ENCODE data around the gene TRRAP.

TRRAP gene

DNA sequence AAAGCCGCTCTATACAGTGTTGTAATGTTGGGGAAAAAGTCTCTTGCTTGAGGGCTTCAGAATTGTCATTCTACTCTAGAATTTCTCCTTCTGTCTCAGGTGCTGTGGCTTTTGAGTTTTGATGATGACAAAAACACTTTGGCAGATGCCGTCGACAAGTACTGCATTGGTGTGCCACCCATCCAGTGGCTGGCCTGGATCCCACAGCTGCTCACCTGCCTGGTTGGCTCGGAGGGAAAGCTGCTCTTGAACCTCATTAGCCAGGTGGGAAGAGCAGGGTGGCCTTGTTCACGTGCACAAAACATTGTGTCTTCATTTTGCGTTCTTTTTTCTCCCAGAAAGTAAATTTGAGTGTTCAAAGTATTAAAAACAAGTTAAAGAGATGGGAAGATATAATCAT lies 112.0 kb downstream of the TRRAP start:
- no peak for DNase-seq (ENCODE audit: low spot score)

DNA sequence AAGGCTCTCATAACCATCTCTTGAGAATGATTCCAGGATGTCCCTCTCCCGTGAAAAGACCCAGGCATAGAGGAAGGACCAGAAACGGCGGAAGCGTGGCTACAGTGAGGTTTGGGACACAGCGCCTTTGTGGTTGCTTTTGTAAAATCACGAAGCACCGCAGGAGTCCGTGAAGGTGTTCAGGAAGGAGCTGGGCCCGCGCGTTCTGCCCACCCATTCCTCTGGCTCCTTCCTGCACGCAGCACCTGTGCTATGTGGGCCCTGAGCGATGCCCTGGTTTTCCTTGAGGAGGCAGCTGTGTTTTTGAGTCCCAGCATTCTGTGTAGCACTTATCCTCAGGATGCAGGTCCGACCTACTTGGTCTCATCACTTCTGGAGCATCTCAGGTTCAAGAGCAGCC lies 112.8 kb downstream of the TRRAP start:
- DNase-seq (ENCODE audit: low spot score) = no peak

DNA sequence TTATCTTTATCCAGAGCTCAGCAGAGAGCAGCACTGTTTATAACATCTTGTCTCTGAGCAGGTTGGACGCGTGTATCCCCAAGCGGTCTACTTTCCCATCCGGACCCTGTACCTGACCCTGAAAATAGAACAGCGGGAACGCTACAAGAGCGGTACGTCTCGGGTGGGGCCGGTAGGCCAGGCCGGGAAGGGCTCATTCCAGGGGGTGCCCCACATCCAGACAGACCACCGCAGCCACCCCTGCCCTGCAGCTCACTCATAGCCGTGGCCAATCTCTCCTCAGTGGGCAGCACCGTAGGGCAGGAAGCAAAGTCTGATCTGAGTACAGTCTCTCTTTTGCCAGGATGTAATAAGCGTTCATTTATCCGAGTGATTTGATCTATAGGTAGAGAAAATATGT lies 113.7 kb downstream of the TRRAP start:
- DNase-seq (ENCODE audit: low spot score) = no peak

DNA sequence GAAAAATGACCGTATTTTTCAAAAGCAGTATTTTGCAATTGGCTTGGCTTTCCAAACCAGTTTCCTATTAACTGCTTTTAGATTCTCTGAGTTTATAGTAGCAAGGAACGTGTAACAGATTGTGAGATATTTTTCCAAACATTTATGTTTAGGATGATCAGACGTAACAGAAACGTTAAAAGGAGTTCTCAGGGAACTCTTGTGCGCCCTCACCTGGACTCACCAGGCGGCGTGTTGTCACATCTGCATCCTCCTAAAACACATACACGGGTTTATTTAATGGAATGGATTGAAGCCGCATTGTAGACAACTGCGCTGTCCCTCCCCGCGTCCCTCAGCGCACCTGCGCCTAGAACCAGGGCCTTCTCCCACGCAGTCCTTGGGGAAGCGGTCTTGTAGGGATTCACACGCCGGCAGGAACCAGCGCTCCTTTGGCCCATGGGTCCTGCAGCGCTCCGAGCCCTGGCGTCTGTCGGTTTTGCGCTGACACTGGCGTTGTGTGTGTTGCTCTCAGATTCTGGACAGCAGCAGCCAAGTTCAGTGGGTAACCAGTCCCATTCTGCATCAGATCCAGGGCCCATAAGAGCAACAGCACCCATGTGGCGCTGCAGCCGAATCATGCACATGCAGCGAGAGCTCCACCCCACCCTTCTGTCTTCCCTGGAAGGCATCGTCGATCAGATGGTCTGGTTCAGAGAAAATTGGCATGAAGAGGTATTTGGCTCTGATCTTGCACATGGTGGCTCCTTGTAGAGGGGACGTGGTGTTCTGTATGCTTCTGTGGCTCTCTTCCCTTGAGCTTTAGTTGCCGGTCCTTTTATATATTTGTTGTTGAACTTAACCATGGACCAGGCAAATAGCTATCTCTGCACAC lies 114.9 kb downstream of the TRRAP start:
- no peak for DNase-seq (ENCODE audit: low spot score)

DNA sequence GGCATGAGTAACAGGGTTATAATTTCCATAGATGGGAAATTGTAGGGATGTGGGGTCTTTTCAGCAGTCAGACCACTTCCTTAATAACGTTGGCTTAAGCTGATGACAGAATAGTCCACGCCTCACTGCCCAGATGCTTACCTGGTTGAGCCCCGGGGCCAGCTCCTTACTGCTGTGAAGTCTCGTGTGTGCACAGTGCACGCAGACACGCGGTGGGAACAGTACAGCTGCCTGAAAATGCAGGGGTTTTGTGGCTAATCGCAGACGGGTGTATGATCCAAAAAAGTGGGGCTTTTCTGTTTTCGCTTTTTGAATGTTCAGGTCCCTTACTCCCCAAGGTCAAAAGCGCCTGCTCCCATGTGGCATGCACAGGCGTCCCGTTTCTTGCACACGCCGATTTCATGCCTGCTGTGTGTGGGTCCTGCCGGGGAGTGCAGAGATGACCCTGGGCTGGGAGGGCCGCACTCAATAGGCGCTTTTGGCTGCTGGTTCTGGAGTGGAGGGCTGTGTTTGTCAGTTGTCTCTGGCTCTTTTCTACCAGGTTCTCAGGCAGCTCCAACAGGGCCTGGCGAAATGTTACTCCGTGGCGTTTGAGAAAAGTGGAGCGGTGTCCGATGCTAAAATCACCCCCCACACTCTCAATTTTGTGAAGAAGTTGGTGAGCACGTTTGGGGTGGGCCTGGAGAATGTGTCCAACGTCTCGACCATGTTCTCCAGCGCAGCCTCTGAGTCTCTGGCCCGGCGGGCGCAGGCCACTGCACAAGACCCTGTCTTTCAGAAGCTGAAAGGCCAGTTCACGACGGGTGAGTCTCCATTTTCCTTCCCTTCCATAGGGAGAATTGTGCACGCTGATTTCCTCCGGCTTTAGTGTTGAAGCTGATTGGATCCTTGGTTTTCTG lies 116.0 kb downstream of the TRRAP start:
- no peak for DNase-seq (ENCODE audit: low spot score)

DNA sequence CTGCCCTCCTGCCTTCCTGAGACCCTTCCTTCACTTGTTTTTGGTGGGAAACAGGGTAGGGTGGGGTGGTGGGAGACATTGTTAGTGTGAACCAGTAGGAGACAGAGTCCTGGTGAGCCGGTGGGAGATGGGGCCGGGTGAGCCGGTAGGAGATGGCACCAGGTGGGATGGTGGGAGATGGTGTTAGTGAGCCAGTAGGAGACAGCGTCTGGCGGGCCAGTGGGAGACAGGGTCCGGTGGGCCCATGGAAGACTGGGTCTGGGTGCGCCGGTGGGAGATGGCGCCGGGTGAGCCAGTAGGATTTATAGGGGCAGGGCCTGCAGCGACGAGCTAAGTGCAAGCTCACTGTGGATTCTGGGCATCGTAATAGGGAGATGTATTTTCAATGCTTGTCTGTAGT lies 116.8 kb downstream of the TRRAP start:
- no peak for DNase-seq (ENCODE audit: low spot score)

DNA sequence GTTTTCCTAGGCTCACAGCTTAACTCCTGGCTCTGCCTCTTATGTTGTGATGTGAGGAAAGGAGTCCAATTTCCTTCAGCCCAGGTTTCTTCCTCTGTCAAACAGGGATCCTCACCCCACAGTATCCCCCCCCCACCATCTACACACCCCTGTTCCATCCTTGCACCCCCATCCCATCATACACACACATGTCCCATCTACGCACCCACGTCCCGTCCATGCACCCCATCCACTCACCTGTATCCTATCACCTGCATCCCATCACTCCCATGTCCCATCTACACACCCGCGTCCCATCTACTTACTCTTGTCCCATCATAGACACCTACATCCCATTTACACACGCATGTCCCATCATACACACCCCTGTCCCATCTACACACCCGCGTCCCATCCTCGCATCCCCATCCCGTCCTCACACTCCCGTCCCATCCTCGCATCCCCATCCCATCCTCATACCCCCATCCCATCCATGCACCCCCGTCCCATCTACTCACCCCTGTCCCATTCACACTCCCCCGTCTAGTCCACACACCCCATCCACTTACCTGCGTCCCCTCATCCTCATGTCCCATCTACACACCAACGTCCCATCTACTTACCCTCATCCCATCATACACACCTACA lies 117.3 kb downstream of the TRRAP start:
- no peak for DNase-seq (ENCODE audit: low spot score)

DNA sequence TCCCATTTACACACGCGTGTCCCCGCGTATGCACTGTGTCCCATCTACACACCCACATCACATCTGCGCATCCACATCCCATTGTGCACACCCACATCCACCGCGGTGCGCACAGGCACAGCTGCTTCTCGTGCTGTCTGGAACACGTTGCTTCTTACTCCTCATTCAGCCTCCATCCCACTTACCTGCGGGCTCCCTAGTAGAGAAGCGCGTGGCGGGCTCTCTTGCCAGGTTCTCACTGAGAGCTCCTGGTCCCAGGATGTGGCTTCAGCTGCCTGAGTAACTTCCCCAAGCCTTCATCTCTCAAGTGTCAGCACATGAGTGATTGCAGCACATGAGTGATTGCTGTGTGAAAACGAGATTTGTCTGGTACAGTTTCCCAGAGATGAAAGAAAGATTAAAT lies 117.8 kb downstream of the TRRAP start:
- no peak for DNase-seq (ENCODE audit: low spot score)

DNA sequence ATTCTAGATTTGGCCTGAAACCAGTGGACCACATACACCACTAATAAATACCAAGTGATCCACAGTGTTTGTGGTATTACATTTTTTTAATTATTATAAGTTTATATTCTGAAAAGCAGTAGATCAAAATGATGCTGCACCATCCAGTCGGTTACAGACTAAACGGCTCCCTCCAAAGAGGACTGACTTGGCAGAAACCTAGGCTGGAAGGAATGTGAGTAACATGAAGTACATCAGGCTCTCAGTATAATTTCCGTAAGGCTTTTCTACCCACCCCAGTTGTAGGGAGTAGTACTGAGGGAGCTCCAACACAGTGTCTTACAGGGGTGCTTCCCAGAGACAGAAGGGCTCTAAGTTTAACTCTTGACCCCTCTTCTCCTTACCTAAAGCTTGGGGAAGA lies 119.5 kb downstream of the TRRAP start:
- no peak for DNase-seq (ENCODE audit: low spot score)

DNA sequence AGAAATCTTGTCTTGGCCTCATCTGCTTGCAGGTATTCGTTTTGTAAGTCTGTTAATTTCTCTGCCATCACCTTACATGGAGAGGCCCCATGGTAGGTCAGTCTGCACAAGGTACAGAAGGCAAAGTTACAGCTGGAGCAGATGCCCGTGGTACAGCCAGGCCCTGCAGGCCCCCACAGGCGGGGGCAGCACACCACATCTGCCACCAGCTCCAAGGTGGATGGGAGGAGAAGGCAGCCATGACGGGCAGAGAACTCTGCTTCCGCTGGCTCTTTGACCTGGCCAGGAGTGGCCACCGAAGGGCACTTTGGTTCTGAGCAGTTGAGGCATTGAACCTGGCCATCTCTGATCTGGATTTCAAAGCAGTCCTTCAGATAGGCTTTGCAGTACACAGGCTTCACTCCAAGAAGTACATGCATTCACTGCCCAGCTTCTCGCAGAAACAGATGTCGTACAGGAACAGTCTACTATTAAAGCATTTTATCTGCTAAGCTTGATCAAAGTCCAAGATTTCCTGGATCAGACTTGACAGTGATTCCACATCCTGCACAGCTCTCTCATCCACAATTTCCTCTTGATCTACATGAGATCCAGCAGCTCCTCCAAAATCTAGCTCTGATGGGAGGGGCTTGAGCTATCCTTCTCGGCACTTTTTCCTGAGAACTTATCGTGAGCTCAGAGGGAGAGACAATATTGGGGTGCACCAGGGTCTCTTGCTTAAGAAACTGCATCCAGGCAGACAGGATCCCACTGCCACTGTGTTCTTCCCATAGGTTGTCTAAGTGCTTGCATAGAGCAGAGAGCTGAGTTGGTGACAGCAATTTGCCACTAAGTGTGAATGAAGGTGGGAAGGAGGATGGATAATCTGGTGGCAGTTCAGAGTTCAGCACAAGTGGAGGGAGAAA lies 120.7 kb downstream of the TRRAP start:
- no peak for DNase-seq (ENCODE audit: low spot score)

DNA sequence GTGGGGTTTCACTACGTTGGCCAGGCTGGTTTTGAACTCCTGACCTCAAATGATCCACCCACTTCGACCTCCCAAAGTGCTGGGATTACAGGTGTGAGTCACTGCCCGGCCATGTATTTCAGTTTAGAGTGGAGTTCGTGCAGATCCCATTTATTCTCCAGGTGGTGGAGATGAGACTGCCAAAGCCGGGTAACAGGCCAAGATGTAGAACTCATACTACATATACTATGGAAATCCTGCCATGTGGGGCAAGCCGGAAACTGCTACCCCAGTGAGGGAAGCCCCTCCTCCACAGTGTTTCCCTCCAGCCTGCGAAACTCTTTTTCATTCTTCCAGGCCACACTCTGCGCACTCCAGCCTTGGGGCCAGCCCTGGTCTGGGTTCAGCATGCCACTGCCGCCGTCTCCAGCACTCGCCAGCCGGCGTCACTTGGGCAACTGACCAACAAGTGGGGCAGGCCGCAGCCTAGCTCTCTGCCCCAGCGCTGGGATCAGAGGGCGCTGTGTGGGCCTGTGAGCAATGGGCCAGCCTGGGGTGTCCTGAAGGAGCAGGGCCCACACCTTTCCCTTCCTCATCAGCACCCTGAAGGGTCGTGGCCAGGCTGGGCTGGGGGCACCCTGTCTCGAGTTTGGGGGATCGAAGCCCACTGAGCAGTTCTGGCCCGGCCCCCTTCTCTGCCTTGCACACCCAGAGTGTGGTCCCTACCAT lies 122.0 kb downstream of the TRRAP start:
- no peak for DNase-seq (ENCODE audit: low spot score)

DNA sequence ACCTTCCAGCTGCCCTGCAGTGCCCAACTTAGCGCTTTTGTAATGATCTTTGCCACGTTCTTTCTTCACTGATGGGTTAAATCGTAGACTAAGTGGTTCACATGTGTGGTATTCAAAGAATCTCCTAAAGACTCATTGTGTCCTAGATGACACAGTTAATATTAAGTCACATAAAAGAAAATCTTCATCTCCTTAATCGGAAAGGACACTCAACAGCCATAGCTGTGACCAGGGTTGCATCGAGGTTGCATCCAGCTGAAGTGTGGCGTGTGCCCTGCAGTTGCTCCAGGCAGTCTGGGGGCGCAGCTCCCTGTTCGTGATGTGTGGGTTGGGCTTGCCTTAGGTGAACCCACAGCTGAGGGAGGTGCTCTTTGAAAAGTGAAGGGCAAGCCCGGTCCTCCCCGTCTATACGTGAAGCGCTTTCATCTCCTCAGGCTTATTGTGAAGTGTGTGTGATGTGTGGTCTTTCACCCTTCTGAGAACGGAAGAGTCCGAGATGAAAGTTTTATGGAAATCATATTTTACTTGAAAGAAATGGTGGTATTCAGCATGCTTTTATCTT lies 122.7 kb downstream of the TRRAP start:
- no peak for DNase-seq (ENCODE audit: low spot score)

DNA sequence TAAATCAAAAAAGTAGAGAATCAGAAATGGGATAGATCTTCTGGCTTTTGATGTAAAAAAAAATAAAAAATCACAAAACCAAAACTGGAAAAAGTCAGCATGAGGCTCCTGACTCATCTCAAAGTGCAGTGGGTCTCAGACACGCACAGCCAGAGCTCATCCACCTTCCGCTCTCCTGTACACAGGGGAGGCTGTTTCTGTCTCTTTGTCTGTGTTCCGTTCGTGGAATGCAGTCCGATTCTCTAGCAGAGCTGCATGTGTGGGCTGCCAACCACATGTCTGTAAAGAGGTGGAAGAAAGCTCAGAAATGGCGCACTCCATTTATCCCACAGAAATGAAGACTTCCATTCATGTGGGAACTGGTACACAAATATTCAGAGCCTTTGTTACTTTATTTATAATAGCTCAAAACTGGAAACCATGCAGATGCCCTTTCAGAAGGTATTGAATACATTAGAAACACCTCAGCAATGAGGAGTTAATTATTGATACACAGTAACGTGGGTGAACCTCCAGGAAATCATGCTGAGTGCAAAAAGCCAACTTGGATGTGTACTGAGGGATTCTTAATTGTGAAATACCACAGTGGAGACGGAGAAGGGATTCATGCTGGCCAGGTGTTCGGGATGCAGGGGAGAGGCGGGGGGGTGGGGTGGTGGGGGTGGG lies 123.3 kb downstream of the TRRAP start:
- DNase-seq (ENCODE audit: low spot score) = no peak

DNA sequence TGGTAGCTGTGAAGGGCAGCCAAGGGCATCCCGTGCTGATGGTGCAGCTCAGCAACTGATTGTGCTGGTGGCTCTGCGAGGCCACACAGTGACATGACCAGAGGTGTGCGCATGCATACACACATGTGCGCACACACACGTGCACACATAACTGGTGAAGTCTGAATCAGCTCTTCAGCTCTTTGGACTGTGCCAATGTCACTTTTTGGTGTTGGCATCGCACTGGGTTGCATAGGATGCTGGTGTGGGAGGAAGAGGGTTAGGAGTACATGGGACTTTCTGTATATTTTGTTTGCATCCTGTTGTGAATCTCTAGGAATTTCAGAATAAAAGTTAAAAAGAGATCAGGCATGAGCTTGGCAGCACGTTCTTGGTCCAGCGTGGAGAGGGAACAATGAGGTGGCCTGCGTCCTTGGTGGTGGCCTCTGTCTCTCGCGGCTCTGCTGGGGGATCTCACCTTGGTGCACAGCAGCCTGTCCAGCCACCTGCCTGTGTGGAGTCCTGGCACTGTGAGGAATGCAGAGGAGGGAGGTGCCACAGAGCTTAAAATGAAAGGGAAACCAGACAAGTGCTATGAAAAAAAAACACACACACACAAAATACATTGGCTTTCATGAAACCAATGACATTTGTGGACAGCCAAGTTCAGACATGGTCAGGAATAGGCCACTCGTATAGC lies 124.0 kb downstream of the TRRAP start:
- DNase-seq (ENCODE audit: low spot score) = no peak

DNA sequence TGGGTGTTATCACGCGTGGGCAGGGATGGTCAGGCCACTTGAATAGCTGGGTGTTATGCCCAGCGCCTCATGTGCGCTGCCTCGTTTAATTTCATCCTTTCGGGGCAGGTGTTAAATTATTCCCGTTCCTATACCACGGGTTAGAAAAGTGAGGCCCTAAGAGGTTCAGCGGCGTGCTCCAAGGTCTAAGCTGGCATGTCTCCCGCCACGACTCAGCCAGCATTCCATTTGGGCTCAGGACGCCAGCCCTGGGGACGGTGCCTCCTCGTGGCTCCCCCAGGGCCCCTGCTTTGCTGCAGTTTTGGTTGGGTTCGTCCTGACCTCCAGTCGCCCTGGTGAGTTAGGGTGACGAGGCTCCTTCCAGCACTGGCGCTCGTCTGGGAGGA lies 124.5 kb downstream of the TRRAP start:
- no peak for DNase-seq (ENCODE audit: low spot score)

DNA sequence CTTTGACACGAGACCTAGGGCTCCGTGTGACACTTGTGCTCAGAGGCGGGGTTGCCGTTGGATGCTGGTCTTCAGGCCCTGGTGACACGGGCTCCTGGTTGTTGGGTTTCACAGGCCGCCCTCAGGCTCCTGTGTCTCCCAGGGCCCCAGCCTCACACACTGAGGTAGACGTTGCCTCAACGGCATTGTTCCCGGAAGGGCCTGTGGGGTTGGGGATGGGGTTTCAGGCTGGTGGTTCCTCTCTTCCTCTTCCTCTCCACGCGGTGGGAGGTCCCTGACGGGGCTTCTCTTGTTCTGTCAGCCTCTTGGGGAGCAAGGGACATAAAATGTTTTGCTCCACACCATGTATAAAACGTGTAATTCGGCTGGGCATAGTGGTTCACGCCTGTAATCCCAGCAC lies 125.1 kb downstream of the TRRAP start:
- DNase-seq (ENCODE audit: low spot score) = no peak

DNA sequence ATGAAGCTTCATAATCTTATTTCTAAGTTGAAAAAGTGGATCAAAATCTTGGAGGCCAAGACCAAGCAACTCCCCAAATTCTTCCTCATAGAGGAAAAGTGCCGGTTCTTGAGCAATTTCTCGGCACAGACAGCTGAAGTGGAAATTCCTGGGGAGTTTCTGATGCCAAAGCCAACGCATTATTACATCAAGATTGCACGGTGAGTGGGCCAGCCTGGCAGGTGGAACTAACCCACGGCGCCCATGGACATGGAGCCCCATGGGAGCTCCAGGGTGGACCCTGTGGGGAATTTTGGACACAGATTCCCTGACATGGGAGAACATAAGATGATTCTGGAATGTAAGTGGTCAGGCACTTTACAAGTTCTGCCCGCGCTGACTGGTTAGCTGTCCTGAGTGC lies 125.9 kb downstream of the TRRAP start:
- DNase-seq (ENCODE audit: low spot score) = no peak

DNA sequence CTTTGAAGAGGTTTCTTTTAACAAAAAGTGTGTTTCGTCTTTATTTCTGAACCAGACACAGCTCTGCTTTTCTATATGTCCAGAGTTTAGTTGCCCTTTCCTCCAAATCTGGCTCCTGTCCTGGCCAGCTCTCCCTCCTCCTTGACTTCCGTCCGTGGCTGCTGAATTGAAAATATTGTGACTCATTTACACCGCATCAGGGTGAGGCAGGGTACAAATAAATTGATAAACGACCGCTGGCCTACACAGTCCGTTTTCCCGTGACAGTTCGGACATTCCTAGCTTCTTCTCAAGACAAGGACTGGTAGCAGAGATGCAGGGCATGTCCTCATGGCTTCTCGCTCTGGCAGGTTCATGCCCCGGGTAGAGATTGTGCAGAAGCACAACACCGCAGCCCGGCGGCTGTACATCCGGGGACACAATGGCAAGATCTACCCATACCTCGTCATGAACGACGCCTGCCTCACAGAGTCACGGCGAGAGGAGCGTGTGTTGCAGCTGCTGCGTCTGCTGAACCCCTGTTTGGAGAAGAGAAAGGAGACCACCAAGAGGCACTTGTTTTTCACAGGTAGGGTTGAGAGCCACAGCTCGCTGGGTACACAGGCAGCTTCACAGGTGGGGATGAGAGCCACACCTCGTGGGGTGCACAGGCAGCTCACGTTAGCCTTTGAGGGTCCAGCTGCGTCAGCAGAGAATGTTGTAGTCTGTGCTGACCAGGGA lies 126.6 kb downstream of the TRRAP start:
- no peak for DNase-seq (ENCODE audit: low spot score)

DNA sequence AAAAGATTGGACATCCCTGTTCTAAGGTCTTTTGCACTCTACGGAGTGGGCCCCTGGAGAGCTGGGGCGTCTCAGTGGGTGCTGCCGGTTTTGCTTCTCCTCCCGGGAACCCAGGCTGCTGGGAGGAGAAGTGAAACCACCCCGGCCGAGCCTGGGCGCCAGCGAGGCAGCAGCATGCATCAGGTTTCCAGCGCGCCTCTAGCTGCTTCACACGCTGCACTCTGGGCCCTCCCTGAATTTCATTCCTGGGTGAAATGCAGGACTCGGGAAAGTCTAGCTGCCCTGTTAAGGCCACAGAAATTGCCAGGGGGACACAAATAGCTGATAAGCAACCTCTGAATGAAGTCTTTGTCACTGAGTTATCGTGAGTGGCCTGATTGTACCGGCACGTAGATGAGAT lies 127.4 kb downstream of the TRRAP start:
- no peak for DNase-seq (ENCODE audit: low spot score)
